Measurements from ENCODE around the gene OVOL1.
"Not testable (repeated sequence)": the region's sequence is repeated elsewhere in the genome, so short reads cannot be mapped to it uniquely, and the experiment has no call there.

The OVOL1 gene

GRCh38 chr11:65817835-65818680 lies 31.2 kb downstream of the OVOL1 start:
- peak; percentile 97 for DNase-seq

- DNase-seq, result no peak
Observed at GRCh38 chr11:65821107-65821506, 34.2 kb downstream of the OVOL1 start.

DNA sequence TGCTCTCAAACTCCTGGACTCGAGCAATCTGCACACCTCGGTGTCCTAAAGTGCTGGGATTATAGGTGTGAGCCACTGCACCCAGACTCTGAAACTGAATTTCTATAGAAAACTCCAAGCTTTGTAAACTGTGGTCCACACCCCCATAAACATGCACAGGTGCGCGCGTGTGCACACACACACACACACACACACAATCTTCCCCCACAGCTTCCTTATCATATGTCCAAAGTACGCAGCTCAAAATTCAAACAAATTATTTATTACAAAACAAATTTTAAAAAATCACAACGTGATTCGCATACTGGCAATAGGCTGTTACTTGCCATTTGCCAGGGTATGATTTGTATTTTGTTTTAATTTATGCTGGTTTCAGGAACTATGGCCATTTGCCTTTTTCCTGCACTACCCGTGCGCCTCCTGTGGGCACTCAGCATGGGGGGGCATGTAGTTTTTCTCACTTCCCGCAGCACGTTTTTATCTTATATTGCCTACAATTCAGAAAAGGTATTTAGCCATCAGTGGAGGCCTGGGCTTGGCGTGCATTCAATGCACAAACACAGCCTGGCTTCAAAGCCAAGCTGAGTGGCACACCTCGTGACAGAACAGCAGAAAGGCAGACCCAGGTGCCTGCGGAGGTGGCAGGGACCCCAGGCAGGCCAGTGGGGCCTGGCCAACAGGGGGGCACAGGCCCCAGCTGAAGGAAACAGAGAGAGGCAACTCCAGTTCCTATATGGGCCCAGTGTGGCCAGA lies 36.1 kb downstream of the OVOL1 start:
- no peak for DNase-seq

DNA sequence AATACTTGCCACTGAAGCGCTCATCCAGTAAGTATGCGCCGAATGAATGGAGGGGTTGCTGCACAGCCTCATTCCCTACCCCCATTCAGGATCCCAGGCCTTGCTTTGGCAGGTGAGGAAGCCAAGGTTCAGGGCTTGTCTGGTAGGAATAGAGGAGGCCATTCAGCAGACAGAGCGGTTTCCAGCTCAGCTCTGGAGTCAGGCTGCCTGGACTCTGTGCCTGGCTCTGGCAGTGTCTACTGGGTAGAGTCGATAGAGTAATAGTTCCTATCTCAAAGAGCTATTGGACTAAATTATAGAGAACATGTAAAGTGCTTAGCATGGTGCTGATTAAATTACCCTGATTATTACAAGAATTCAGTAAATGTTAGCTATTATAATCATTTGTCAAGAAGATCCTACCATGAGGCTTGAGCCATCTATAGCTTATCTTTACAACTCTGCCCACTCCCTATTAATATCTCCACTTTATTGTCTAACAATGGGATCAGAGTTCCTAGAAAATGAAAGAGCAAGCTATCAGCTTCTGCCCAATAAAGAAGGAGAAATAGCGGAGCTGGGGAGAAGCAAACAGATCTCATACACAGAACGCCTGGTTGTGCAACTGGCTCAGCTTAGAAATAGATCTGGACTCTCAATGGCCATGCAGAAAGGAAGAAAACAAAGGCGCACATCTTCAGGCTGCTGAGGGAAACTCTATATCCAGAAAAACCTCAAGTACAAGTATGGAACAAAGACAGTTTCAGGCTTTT lies 40.3 kb downstream of the OVOL1 start:
- no peak for DNase-seq

DNA sequence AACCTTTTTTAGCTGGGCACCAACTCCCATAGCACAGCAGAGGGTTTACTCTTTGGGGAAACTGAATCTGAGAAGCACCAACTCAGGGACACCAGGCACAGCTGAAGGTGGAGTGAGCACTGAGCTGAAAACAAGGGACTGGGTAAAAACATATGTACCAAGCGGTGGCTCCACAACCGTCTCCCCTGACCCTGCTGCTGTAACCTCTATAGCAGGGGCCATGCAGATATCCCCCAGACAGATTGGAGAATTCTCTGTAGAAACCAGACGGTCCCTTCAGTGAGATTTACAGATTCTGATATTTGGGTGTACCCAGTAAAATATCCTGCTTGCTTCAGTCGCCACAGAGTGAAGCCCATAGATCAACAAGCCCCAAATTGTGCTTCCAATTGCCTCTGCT lies 42.6 kb downstream of the OVOL1 start:
- DNase-seq, result no peak

- DNase-seq, result not testable (repeated sequence)
Observed at GRCh38 chr11:65832231-65832630, 45.4 kb downstream of the OVOL1 start.

- peak; percentile 93 for DNase-seq
Observed at GRCh38 chr11:65833297-65834030, 46.6 kb downstream of the OVOL1 start, which contains the start of gene SNX32. Gene SNX32 (plus strand): TSS chr11:65833963. CDS start chr11:65834066, 103 bp downstream.

- DNase-seq, result no peak
Observed at GRCh38 chr11:65834202-65834601, 47.3 kb downstream of the OVOL1 start.

DNA sequence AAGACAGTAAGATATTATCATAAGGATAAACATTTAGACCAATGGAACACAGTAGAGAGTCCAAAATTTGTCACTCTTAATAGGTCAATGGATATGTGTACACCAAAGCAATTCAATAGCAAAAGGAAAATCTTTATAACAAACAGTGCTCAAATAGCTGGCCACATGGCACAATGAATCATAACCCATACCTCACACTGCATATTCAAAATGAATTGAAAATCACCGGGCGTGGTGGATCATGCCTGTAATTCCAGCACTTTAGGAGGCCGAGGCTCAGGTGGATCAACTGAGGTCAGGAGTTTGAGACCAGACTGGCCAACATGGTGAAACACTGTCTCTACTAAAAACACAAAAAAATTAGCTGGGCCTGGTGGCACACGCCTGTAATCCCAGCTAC lies 55.3 kb downstream of the OVOL1 start:
- no peak for DNase-seq

DNA sequence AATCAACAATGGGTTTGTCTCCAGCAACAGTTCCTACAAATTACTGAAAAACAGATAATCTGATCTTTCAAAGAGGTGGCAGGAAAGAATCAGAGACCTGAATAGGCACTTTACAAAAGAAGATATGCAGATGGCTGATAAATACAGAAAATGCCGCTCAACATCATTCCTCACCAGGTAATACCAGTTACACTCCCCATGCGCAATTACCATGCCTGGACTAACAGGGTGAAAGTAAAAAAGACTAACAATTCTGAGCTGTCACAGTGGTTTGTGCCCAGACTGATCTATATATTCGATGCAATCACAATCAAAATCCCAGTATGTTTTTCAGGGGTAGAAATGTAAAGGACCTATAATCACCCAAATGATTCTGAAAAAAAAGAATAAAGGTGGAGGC lies 56.9 kb downstream of the OVOL1 start:
- DNase-seq, result no peak

DNA sequence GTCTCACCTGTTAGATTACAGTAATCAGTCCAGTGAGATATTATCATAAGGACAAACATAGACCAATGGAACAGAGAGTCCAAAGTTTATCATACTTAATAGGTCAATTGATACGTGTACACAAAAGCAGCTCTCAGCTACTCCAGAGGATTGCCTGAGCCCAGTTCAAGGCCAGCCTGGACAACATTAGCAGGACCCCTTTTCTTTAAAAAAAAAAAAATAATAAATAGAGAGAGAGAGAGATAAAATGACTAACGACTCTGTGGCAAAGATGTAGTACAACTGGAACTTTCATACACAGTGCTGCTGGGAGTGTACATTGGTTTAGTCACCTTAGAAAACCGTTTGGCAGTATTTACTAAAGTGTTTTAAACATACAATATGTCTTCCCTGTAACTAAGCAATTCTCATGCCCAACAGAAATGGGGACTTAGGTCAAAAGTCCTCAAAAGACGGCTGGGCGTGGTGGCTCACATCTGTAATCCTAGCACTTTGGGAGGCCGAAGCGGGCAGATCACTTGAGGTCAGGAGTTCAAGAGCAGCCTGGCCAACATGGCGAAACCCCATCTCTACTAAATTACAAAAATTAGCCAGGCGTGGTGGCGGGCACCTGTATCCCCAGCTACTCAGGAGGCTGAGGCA lies 57.5 kb downstream of the OVOL1 start:
- DNase-seq, result no peak
